NT2/D1 (cell line): ENCODE measurements around the gene FSCN2.

ENCODE experiments used
- YY1 ChIP-seq: IDR thresholded peaks from 2 replicates; pipeline ENCODE4 v1.6.1; 2011; ENCODE audit not compliant: insufficient read length, insufficient read depth
- ZNF274 ChIP-seq: IDR thresholded peaks from 2 replicates; pipeline ENCODE4 v1.6.1; 2011; ENCODE audit warnings: mild to moderate bottlenecking, low read depth, low read length

DNA sequence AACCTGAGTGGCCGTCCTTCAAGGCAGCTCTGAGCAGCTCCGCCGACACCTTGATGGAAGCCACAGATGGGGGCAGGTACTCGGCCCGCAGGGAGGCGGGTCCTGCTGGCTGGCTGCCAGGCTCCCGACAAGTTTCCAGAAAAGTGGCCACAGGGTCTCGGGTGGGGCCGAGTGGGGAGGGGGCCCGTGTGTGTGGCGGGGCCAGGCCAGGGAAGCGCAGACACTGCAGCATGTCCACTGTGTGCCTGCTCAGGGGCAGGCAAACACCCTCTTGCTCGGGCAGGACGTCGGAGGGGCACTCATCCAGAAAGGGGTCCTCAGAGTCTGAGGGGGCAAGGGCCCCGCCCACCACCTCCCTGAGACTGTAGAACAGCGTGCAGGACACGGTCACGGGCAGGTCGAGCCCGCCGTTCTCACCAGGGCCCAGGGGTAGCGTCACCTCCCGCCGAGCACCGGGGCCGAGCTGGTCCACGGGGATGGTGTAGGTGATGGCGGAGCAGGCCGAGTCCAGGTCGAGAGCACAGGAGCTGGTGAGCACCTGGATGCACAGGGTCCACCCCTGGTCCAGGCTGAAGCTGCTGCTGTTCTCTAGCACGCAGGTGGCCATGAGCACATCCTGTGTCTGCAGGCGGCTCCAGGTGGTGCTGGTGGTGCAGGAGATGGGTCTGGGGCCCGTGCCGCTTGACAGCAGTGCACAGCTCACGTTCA is 18.9 kb downstream of the FSCN2 start:
- TF ChIP-seq YY1 (no peak), ZNF274 (no peak)
